Nucleus accumbens (tissue), 56 donors: ENCODE measurements around the gene GDI2.
A peak's percentile ranks its signal among the peaks of the same experiment; 100 is the strongest.
"Not testable (repeated sequence)": the region's sequence is repeated elsewhere in the genome, so short reads cannot be mapped to it uniquely, and the experiment has no call there.

Experiments used
- DNase-seq, 56 donors: peaks; one replicate each; lab custom pipeline; 2025; lab: John Stamatoyannopoulos, UW

The GDI2 gene

GRCh38 chr10:5794236-5794635 is 19.0 kb downstream of the GDI2 start:
- DNase-seq = no peak

- DNase-seq = no peak
Measured at GRCh38 chr10:5789626-5790025, 23.6 kb downstream of the GDI2 start.

- no peak for DNase-seq
Measured at GRCh38 chr10:5788969-5789368, 24.3 kb downstream of the GDI2 start.

- DNase-seq = no peak
Measured at GRCh38 chr10:5783300-5783699, 29.9 kb downstream of the GDI2 start.

GRCh38 chr10:5782174-5782573 is 31.1 kb downstream of the GDI2 start:
- DNase-seq = no peak

- no peak for DNase-seq
Measured at GRCh38 chr10:5779730-5780129, 33.5 kb downstream of the GDI2 start.

- not testable (repeated sequence) for DNase-seq
Measured at GRCh38 chr10:5777758-5778157, 35.5 kb downstream of the GDI2 start.

- DNase-seq = no peak
Measured at GRCh38 chr10:5776881-5777197, 36.4 kb downstream of the GDI2 start.

GRCh38 chr10:5776136-5776880 is 36.9 kb downstream of the GDI2 start:
- DNase-seq = no peak

- peak in 2 of 56 donors; percentile 8 to 14 for DNase-seq
Measured at GRCh38 chr10:5775685-5776084, 37.5 kb downstream of the GDI2 start.

- DNase-seq = no peak
Measured at GRCh38 chr10:5774987-5775620, 38.1 kb downstream of the GDI2 start.

GRCh38 chr10:5766189-5766588 is 47.0 kb downstream of the GDI2 start:
- no peak for DNase-seq

- DNase-seq = no peak
Measured at GRCh38 chr10:5765617-5766016, 47.6 kb downstream of the GDI2 start.

GRCh38 chr10:5764422-5765297 is 48.6 kb downstream of the GDI2 start:
- DNase-seq = no peak

GRCh38 chr10:5762531-5762930 is 50.7 kb downstream of the GDI2 start:
- DNase-seq = no peak

GRCh38 chr10:5761220-5761619 is 52.0 kb downstream of the GDI2 start:
- DNase-seq = no peak

GRCh38 chr10:5760515-5760914 is 52.7 kb downstream of the GDI2 start:
- DNase-seq = no peak

GRCh38 chr10:5758927-5759326 is 54.3 kb downstream of the GDI2 start:
- no peak for DNase-seq

GRCh38 chr10:5757766-5758517 is 55.3 kb downstream of the GDI2 start:
- no peak for DNase-seq

GRCh38 chr10:5752301-5752871 is 60.8 kb downstream of the GDI2 start:
- DNase-seq = no peak
